HepG2 (cell line): ENCODE data around the gene KCTD19. TPM values are rescaled to one million over a fixed set of nuclear protein-coding genes. Genes with fewer than 3 reads are reported as not detected.
A peak's percentile ranks its signal among the peaks of the same experiment; 100 is the strongest.

Experiments
- ETV5 ChIP-seq: IDR thresholded peaks from 2 replicates; pipeline ENCODE4 v1.6.1; 2018; ENCODE audit warnings: missing biosample characterization, missing genetic modification reagents, inconsistent platforms, borderline replicate concordance
- SOX5 ChIP-seq: IDR thresholded peaks from 2 replicates; pipeline ENCODE4 v1.6.1; 2016; ENCODE audit warnings: borderline replicate concordance
- TOPORS ChIP-seq: sonication (generic); formaldehyde crosslinking; IDR thresholded peaks from 2 replicates; pipeline ENCODE4 v1.8.0; 2023; ENCODE audit warnings: mild to moderate bottlenecking, missing genetic modification reagents
- ZBTB7A ChIP-seq: sonication (generic); formaldehyde crosslinking; IDR thresholded peaks from 2 replicates; pipeline ENCODE4 v1.8.0; 2022; ENCODE audit warnings: mild to moderate bottlenecking, missing genetic modification reagents
- ZFP90 ChIP-seq: sonication (generic); formaldehyde crosslinking; IDR thresholded peaks from 2 replicates; pipeline ENCODE4 v1.8.0; 2022; ENCODE audit warnings: missing genetic modification reagents, mild to moderate bottlenecking, inconsistent platforms, borderline replicate concordance
- ZNF331 ChIP-seq: sonication (generic); formaldehyde crosslinking; IDR thresholded peaks from 2 replicates; pipeline ENCODE4 v1.4.0; 2020; ENCODE audit warnings: missing genetic modification reagents
- ZNF343 ChIP-seq: sonication (generic); formaldehyde crosslinking; IDR thresholded peaks from 2 replicates; pipeline ENCODE4 v1.4.0; 2020; ENCODE audit warnings: mild to moderate bottlenecking, missing genetic modification reagents
- ZNF567 ChIP-seq: sonication (generic); formaldehyde crosslinking; IDR thresholded peaks from 2 replicates; pipeline ENCODE4 v1.8.1; 2023; ENCODE audit warnings: mild to moderate bottlenecking, missing genetic modification reagents, borderline replicate concordance
- ZNF577 ChIP-seq: sonication (generic); formaldehyde crosslinking; IDR thresholded peaks from 2 replicates; pipeline ENCODE4 v1.4.0; 2020; ENCODE audit warnings: mild to moderate bottlenecking, low read depth, missing genetic modification reagents, borderline replicate concordance
- ZNF761 ChIP-seq: sonication (generic); formaldehyde crosslinking; conservative IDR thresholded peaks from 2 replicates; pipeline ENCODE4 v1.4.0; 2020; ENCODE audit warnings: mild to moderate bottlenecking, missing genetic modification reagents
- polyA plus RNA-seq, 8 experiments: library from polyadenylated mRNA; depleted of rRNA in 3 of 8; stranded (reverse) in 7 of 8; unstranded in 1 of 8; fragments of >200 nt; fragmentation: Illumina TruSeq in 4 of 8; extraction: Trizol in 4 of 8; gene quantifications; 2 replicates each; pipeline versions ENCODE4 v1.2.1 to v1.2.3, GENCODE V29; 2011 to 2016; ENCODE audit warnings: low read depth in 4 of 8, missing spikeins in 1 of 8, mixed read lengths in 1 of 8; ENCODE audit not compliant: insufficient read depth in 1 of 8
- total RNA-seq, 5 experiments: library from RNA; depleted of rRNA; stranded (reverse); fragments of >200 nt; fragmentation: Illumina TruSeq; extraction: Trizol; gene quantifications; 2 replicates each; pipeline ENCODE4 v1.2.3, GENCODE V29; 2016; ENCODE audit warnings: low read depth in 1 of 5
- TF ChIP-seq, protein P1 (sequence below): sonication (generic); formaldehyde crosslinking; IDR thresholded peaks from 2 replicates; pipeline ENCODE4 v1.4.0; 2020; ENCODE audit warnings: mild to moderate bottlenecking, missing genetic modification reagents

KCTD19 gene
- total and polyA plus RNA-seq, 2 of the 13 experiments (the other 11 are each of a cell fraction or from before 2014, with no cell fraction given), result not detected

DNA sequence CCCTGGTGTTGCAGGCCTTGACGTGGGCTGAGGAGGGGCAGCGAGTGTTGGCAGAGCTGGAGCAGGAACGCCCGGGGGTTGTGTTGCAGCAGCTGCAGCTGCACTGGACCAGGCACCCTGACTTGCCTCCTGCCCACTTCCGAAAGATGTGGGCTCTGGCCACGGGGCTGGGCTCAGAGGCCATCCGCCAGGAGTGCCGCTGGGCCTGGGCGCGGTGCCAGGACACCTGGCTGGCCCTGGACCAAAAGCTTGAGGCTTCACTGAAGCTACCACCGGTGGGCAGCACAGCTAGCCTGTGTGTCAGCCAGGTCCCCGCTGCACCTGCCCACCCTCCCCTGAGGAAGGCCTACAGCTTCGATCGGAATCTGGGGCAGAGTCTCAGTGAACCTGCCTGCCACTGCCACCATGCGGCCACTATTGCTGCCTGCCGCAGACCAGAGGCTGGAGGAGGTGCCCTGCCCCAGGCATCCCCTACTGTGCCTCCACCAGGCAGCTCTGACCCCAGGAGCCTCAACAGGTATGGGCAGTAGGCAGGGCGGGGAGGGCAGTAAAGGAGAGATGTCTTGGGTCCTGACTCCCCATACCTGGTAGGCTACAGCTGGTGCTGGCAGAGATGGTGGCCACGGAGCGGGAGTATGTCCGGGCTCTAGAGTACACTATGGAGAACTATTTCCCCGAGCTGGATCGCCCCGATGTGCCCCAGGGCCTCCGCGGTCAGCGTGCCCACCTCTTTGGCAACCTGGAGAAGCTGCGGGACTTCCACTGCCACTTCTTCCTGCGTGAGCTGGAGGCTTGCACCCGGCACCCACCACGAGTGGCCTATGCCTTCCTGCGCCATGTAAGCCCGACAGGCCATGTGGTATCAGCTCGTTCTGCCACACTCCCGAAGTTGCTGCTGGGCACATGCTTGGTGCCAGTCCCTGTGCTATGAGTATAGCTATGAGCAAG lies 41.6 kb downstream of the KCTD19 start (continued):
- TF ChIP-seq, protein P1, sequence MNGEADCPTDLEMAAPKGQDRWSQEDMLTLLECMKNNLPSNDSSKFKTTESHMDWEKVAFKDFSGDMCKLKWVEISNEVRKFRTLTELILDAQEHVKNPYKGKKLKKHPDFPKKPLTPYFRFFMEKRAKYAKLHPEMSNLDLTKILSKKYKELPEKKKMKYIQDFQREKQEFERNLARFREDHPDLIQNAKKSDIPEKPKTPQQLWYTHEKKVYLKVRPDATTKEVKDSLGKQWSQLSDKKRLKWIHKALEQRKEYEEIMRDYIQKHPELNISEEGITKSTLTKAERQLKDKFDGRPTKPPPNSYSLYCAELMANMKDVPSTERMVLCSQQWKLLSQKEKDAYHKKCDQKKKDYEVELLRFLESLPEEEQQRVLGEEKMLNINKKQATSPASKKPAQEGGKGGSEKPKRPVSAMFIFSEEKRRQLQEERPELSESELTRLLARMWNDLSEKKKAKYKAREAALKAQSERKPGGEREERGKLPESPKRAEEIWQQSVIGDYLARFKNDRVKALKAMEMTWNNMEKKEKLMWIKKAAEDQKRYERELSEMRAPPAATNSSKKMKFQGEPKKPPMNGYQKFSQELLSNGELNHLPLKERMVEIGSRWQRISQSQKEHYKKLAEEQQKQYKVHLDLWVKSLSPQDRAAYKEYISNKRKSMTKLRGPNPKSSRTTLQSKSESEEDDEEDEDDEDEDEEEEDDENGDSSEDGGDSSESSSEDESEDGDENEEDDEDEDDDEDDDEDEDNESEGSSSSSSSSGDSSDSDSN (CRISPR knock-in tag), result 0 out of 2 replicates have a peak, but pooled peaks have one; percentile 6
- 0 out of 2 replicates have a peak, but pooled peaks have one; percentile 63 for TF ChIP-seq ZNF343 (CRISPR knock-in tag)
- TF ChIP-seq ZFP90 (CRISPR knock-in tag), result 0 out of 2 replicates have a peak, but pooled peaks have one; percentile 44
- no peak for TF ChIP-seq TOPORS (CRISPR knock-in tag)
- no peak for TF ChIP-seq ZNF761
- TF ChIP-seq SOX5 (CRISPR knock-in tag), result no peak
- no peak for TF ChIP-seq ZNF577 (CRISPR knock-in tag)
- TF ChIP-seq ETV5 (CRISPR knock-in tag), result no peak
- no peak for TF ChIP-seq ZNF567
- TF ChIP-seq ZNF331 (CRISPR knock-in tag), result no peak
- TF ChIP-seq ZBTB7A (CRISPR knock-in tag), result no peak
